HEK293 (cell line): ENCODE measurements around the gene KLF13.

Experiments used
- CTCF ChIA-PET: fragments of 350-600 bp; formaldehyde crosslinking; extraction: SDS; loops from one replicate; lab custom pipeline; 2021; ENCODE audit warnings: antibody characterized with exemption; lab: Yijun Ruan, JAX
- POLR2A ChIA-PET: fragments of 300-600 bp; formaldehyde crosslinking; extraction: SDS; loops from one replicate; lab custom pipeline; 2020; ENCODE audit warnings: antibody characterized with exemption, inconsistent platforms; lab: Yijun Ruan, JAX
- H3K27ac ChIP-seq: fragments of 200-500 bp; sonication (Bioruptor generic); 2 replicates; pipeline ENCODE4 v1.5.1; 2014; ENCODE audit warnings: low read depth, low read length, control low read depth, inconsistent platforms; ENCODE audit errors: extremely low read depth
- H3K36me3 ChIP-seq, 2 experiments: fragments of 200-500 bp in 1 of 2; sonication (Bioruptor generic) in 1 of 2; 1 replicate in 1 of 2; 2 replicates in 1 of 2; pipeline ENCODE4 v1.5.1; 2014 to 2017; ENCODE audit warnings: inconsistent platforms in 2 of 2, low read length in 2 of 2; ENCODE audit not compliant: control insufficient read depth in 2 of 2, insufficient read depth in 1 of 2
- H3K4me1 ChIP-seq: fragments of 200-500 bp; sonication (Bioruptor generic); 2 replicates; pipeline ENCODE4 v1.5.1; 2014; ENCODE audit warnings: mild to moderate bottlenecking, low read length, inconsistent platforms; ENCODE audit not compliant: control insufficient read depth, insufficient read depth
- H3K4me3 ChIP-seq: 2 replicates; pipeline ENCODE4 v1.5.1; 2011; ENCODE audit warnings: low read depth, mild to moderate bottlenecking, control low read depth, low read length, moderate library complexity
- H3K9me3 ChIP-seq: fragments of 200-500 bp; sonication (Bioruptor generic); 2 replicates; pipeline ENCODE4 v1.5.1; 2014; ENCODE audit warnings: low read depth, low read length, inconsistent platforms; ENCODE audit not compliant: control insufficient read depth, insufficient read depth
- HOXA7 ChIP-seq: sonication (generic); formaldehyde crosslinking; IDR thresholded peaks from 2 replicates; pipeline ENCODE4 v1.8.1; 2022; ENCODE audit warnings: missing genetic modification reagents, borderline replicate concordance
- KLF1 ChIP-seq: fragments of 450-650 bp; formaldehyde crosslinking; IDR thresholded peaks from 2 replicates; pipeline ENCODE4 v1.5.1; 2016; ENCODE audit warnings: missing biosample characterization, missing genetic modification characterization
- KLF9 ChIP-seq: fragments of 450-650 bp; formaldehyde crosslinking; IDR thresholded peaks from 2 replicates; pipeline ENCODE4 v1.5.1; 2016; ENCODE audit warnings: missing biosample characterization, missing genetic modification characterization, low read depth
- PRDM4 ChIP-seq: fragments of 450-650 bp; formaldehyde crosslinking; IDR thresholded peaks from 2 replicates; pipeline ENCODE4 v1.5.1; 2017; ENCODE audit warnings: missing biosample characterization, missing genetic modification characterization
- SCRT2 ChIP-seq: fragments of 450-650 bp; formaldehyde crosslinking; IDR thresholded peaks from 2 replicates; pipeline ENCODE4 v1.5.1; 2016; ENCODE audit warnings: missing biosample characterization, missing genetic modification characterization
- SP2 ChIP-seq: fragments of 450-650 bp; formaldehyde crosslinking; IDR thresholded peaks from 2 replicates; pipeline ENCODE4 v1.5.1; 2016; ENCODE audit warnings: missing biosample characterization, missing genetic modification characterization
- SP7 ChIP-seq: fragments of 450-650 bp; formaldehyde crosslinking; IDR thresholded peaks from 2 replicates; pipeline ENCODE4 v1.5.1; 2016; ENCODE audit warnings: missing biosample characterization, missing genetic modification characterization
- ZBTB26 ChIP-seq: fragments of 450-650 bp; formaldehyde crosslinking; optimal IDR thresholded peaks from 2 replicates; pipeline ENCODE3; 2016; ENCODE audit warnings: missing biosample characterization, mild to moderate bottlenecking, missing genetic modification characterization
- ZBTB49 ChIP-seq: fragments of 450-650 bp; formaldehyde crosslinking; IDR thresholded peaks from 2 replicates; pipeline ENCODE4 v1.5.1; 2016; ENCODE audit warnings: missing biosample characterization, missing genetic modification characterization, low read depth
- ZFHX2 ChIP-seq: fragments of 450-650 bp; formaldehyde crosslinking; conservative IDR thresholded peaks from 2 replicates; pipeline ENCODE4 v1.5.1; 2016; ENCODE audit warnings: missing biosample characterization, missing genetic modification characterization
- ZFP3 ChIP-seq: fragments of 450-650 bp; formaldehyde crosslinking; IDR thresholded peaks from 2 replicates; pipeline ENCODE4 v1.5.1; 2016; ENCODE audit warnings: low read depth, missing biosample characterization, missing genetic modification characterization
- ZFP41 ChIP-seq: fragments of 450-650 bp; formaldehyde crosslinking; IDR thresholded peaks from 2 replicates; pipeline ENCODE4 v1.5.1; 2016; ENCODE audit warnings: missing biosample characterization, missing genetic modification characterization, borderline replicate concordance
- ZNF112 ChIP-seq: fragments of 450-650 bp; formaldehyde crosslinking; IDR thresholded peaks from 2 replicates; pipeline ENCODE4 v1.5.0; 2017; ENCODE audit warnings: missing biosample characterization, missing genetic modification characterization
- ZNF174 ChIP-seq: fragments of 450-650 bp; formaldehyde crosslinking; IDR thresholded peaks from 2 replicates; pipeline ENCODE4 v1.5.0; 2017; ENCODE audit warnings: missing biosample characterization, mild to moderate bottlenecking, missing genetic modification characterization
- ZNF2 ChIP-seq: fragments of 450-650 bp; formaldehyde crosslinking; IDR thresholded peaks from 2 replicates; pipeline ENCODE4 v1.5.1; 2016; ENCODE audit warnings: missing biosample characterization, missing genetic modification characterization
- ZNF221 ChIP-seq: fragments of 450-650 bp; formaldehyde crosslinking; IDR thresholded peaks from 2 replicates; pipeline ENCODE4 v1.5.1; 2017; ENCODE audit warnings: missing biosample characterization, missing genetic modification characterization, borderline replicate concordance
- ZNF280C ChIP-seq: fragments of 450-650 bp; formaldehyde crosslinking; IDR thresholded peaks from 2 replicates; pipeline ENCODE4 v1.5.1; 2016; ENCODE audit warnings: missing biosample characterization, missing genetic modification characterization
- ZNF311 ChIP-seq: fragments of 450-650 bp; formaldehyde crosslinking; IDR thresholded peaks from 2 replicates; pipeline ENCODE4 v1.5.1; 2017; ENCODE audit warnings: missing biosample characterization, missing genetic modification characterization, borderline replicate concordance
- ZNF335 ChIP-seq: fragments of 450-650 bp; formaldehyde crosslinking; conservative IDR thresholded peaks from 2 replicates; pipeline ENCODE4 v1.5.1; 2016; ENCODE audit warnings: missing biosample characterization, missing genetic modification characterization
- ZNF548 ChIP-seq: fragments of 450-650 bp; formaldehyde crosslinking; IDR thresholded peaks from 2 replicates; pipeline ENCODE4 v1.5.1; 2016; ENCODE audit warnings: missing biosample characterization, missing genetic modification characterization
- ZNF777 ChIP-seq: fragments of 450-650 bp; formaldehyde crosslinking; IDR thresholded peaks from 2 replicates; pipeline ENCODE4 v1.5.1; 2017; ENCODE audit warnings: missing biosample characterization, missing genetic modification characterization, borderline replicate concordance
- ZNF837 ChIP-seq: fragments of 450-650 bp; formaldehyde crosslinking; IDR thresholded peaks from 2 replicates; pipeline ENCODE4 v1.5.1; 2016; ENCODE audit warnings: missing biosample characterization, missing genetic modification characterization
- TF ChIP-seq, protein P1 (sequence below): fragments of 450-650 bp; formaldehyde crosslinking; IDR thresholded peaks from 2 replicates; pipeline ENCODE4 v1.5.1; 2016; ENCODE audit warnings: missing biosample characterization, missing genetic modification characterization
- TF ChIP-seq, protein P2 (sequence below): fragments of 450-650 bp; formaldehyde crosslinking; IDR thresholded peaks from 2 replicates; pipeline ENCODE4 v1.5.1; 2016; ENCODE audit warnings: missing biosample characterization, missing genetic modification characterization

KLF13 gene

DNA sequence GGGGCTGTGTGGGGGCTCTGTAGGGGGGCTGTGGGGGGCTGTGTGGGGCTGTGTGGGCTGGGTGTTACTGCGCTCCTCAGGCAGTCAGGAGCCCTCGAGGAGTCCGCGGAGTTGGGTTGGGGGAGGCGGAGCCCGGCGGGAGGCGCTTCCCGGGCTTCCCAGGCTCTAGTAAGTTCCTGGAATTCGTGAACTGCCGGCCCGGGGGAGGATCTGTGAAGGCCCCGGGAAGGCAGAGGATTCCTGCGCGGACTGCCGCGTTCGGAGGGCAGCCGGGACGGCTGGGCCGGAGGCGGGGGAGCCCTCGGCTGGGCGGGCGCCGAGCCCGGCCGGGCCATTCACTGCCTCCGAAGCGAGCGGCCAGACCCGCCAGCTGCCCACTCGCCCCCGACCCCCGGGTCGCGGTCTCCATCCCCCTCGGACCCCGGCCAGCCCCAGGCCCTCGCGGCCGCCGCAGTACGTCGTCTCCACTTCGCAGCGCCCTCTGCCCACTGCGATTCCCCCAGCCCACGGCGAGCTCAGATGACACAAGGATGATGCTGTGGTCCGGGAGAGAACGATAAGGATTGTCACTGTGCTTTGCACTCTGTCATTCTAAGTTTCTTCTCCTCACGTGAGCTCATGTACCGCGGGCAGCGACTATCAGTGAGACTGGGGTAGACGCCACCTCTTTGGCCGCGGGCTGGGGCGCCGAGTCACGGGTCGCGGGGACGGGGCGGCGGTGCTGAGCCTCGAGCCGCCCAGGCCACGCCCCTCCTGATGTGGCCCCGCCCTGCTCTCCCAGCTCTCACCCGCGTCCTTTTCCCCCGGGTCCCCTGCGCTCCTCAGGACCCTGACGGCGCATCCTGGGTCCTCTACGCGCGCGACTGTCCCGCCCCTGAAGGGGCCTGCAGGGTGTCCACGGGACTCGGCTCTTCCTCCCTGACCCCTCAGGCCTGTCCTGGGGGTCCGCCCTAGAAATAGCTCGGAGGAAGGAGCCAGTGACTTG lies 65.3 kb downstream of the KLF13 start:
- CTCF ChIA-PET = interaction anchor here (0.7 kb wide), 2 partner anchors 51 to 85 kb away, joined by 4 read pairs; no protein-coding TSS in a partner anchor
- Histone ChIP-seq H3K4me3 (peak overlapping the region; percentile 52), H3K27ac (peak overlapping the region; percentile 11; the same call in 1 of the 2 replicates), H3K4me1 (no peaks in the 10 kb centered on the region), H3K9me3 (no peaks in the 10 kb centered on the region), H3K36me3 (no peaks in the 10 kb centered on the region)
- POLR2A ChIA-PET = interaction anchor here (0.8 to 1.1 kb wide), 2 partner anchors 63 to 66 kb away, joined by 3 to 4 read pairs; partner anchors contain the start of gene KLF13
- TF ChIP-seq, protein P1, sequence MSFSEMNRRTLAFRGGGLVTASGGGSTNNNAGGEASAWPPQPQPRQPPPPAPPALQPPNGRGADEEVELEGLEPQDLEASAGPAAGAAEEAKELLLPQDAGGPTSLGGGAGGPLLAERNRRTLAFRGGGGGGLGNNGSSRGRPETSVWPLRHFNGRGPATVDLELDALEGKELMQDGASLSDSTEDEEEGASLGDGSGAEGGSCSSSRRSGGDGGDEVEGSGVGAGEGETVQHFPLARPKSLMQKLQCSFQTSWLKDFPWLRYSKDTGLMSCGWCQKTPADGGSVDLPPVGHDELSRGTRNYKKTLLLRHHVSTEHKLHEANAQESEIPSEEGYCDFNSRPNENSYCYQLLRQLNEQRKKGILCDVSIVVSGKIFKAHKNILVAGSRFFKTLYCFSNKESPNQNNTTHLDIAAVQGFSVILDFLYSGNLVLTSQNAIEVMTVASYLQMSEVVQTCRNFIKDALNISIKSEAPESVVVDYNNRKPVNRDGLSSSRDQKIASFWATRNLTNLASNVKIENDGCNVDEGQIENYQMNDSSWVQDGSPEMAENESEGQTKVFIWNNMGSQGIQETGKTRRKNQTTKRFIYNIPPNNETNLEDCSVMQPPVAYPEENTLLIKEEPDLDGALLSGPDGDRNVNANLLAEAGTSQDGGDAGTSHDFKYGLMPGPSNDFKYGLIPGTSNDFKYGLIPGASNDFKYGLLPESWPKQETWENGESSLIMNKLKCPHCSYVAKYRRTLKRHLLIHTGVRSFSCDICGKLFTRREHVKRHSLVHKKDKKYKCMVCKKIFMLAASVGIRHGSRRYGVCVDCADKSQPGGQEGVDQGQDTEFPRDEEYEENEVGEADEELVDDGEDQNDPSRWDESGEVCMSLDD = no peak
- TF ChIP-seq ZFHX2 (tag by site-specific recombination) (peak; percentile 64), ZNF221 (tag by site-specific recombination) (no peak), ZBTB26 (tag by site-specific recombination) (peak; percentile 59), SCRT2 (no peak), ZNF280C (tag by site-specific recombination) (no peak), KLF9 (tag by site-specific recombination) (peak; percentile 66), ZNF2 (no peak), SP7 (tag by site-specific recombination) (no peak), ZBTB49 (tag by site-specific recombination) (no peak), ZNF311 (no peak), ZNF837 (no peak), PRDM4 (no peak), ZNF777 (tag by site-specific recombination) (no peak), KLF1 (tag by site-specific recombination) (peak; percentile 93), ZNF548 (tag by site-specific recombination) (no peak), HOXA7 (CRISPR knock-in tag) (no peak), ZFP41 (tag by site-specific recombination) (no peak), ZNF112 (no peak), SP2 (tag by site-specific recombination) (peak; percentile 34), ZNF335 (tag by site-specific recombination) (peak; percentile 84), ZFP3 (tag by site-specific recombination) (no peak), ZNF174 (tag by site-specific recombination) (no peak)
- TF ChIP-seq, protein P2, sequence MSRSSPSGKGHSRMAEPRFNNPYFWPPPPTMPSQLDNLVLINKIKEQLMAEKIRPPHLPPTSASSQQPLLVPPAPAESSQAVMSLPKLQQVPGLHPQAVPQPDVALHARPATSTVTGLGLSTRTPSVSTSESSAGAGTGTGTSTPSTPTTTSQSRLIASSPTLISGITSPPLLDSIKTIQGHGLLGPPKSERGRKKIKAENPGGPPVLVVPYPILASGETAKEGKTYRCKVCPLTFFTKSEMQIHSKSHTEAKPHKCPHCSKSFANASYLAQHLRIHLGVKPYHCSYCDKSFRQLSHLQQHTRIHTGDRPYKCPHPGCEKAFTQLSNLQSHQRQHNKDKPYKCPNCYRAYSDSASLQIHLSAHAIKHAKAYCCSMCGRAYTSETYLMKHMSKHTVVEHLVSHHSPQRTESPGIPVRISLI (tag by site-specific recombination) = no peak
